CD14-positive monocyte (primary cell): ENCODE data around the gene RIMBP2. TPM values are rescaled to one million over a fixed set of nuclear protein-coding genes. Genes with fewer than 3 reads are reported as not detected.

Experiments
- DNase-seq, 3 donors: peaks; one replicate each; pipeline ENCODE4 v3.0.0-alpha.2; 2011 to 2022
- H2AFZ ChIP-seq: 2 replicates; pipeline ENCODE4 v1.6.0; 2012; ENCODE audit warnings: mild to moderate bottlenecking, low read depth, low read length, inconsistent platforms; ENCODE audit not compliant: insufficient read depth, poor library complexity, severe bottlenecking
- H3K27ac ChIP-seq, 2 donors: 1 replicate in 1 of 2; 2 replicates in 1 of 2; pipeline ENCODE4 v1.5.1; 2012 to 2013; ENCODE audit warnings: low read length in 2 of 2, control low read depth in 1 of 2, inconsistent platforms in 1 of 2, low read depth in 1 of 2, mild to moderate bottlenecking in 1 of 2
- H3K27me3 ChIP-seq, 2 donors: one replicate each; pipeline versions ENCODE4 v1.6.0 to v1.6.1; 2011 to 2013; ENCODE audit warnings: low read length in 2 of 2; ENCODE audit not compliant: control insufficient read depth in 2 of 2, insufficient read depth in 2 of 2
- H3K36me3 ChIP-seq, 2 donors: replicated peaks in 1 of 2; 1 replicate in 1 of 2; 2 replicates in 1 of 2; pipeline versions ENCODE4 v1.5.1 to v1.6.1; 2012 to 2013; ENCODE audit warnings: low read length in 2 of 2, control low read depth in 1 of 2, inconsistent platforms in 1 of 2, mild to moderate bottlenecking in 1 of 2; ENCODE audit not compliant: insufficient read depth in 2 of 2, control insufficient read depth in 1 of 2
- H3K4me1 ChIP-seq, 2 donors: 1 replicate in 1 of 2; 2 replicates in 1 of 2; pipeline versions ENCODE4 v1.5.1 to v1.6.1; 2012 to 2013; ENCODE audit warnings: low read length in 2 of 2, control low read depth in 1 of 2, inconsistent platforms in 1 of 2, mild to moderate bottlenecking in 1 of 2, moderate library complexity in 1 of 2; ENCODE audit not compliant: insufficient read depth in 2 of 2, control insufficient read depth in 1 of 2
- H3K4me2 ChIP-seq: replicated peaks from 2 replicates; pipeline ENCODE3; 2012; ENCODE audit warnings: low read length, moderate library complexity, mild to moderate bottlenecking; ENCODE audit not compliant: poor library complexity, severe bottlenecking; ENCODE audit errors: extremely low read depth
- H3K4me3 ChIP-seq, 3 experiments: fragments of 200-600 bp in 1 of 3; sonication (generic) in 1 of 3; replicated peaks in 1 of 3; 1 replicate in 2 of 3; 2 replicates in 1 of 3; pipeline ENCODE4 v1.5.1; 2011 to 2013; ENCODE audit warnings: low read length in 3 of 3, mild to moderate bottlenecking in 3 of 3, control low read depth in 2 of 3, low read depth in 2 of 3, inconsistent platforms in 1 of 3, moderate library complexity in 1 of 3
- H3K79me2 ChIP-seq: 2 replicates; pipeline ENCODE4 v1.6.0; 2012; ENCODE audit warnings: mild to moderate bottlenecking, control low read depth, inconsistent platforms, low read length, moderate library complexity; ENCODE audit not compliant: insufficient read depth
- H3K9ac ChIP-seq: 2 replicates; pipeline ENCODE4 v1.6.0; 2017; ENCODE audit warnings: low read length, mild to moderate bottlenecking; ENCODE audit not compliant: insufficient read depth, poor library complexity, severe bottlenecking
- H3K9me3 ChIP-seq, 2 donors: replicated peaks in 1 of 2; 1 replicate in 1 of 2; 2 replicates in 1 of 2; pipeline versions ENCODE4 v1.5.1 to v1.6.1; 2012 to 2013; ENCODE audit warnings: low read length in 2 of 2, control low read depth in 1 of 2; ENCODE audit not compliant: control insufficient read depth in 1 of 2, insufficient read depth in 1 of 2
- H4K20me1 ChIP-seq: 2 replicates; pipeline ENCODE4 v1.6.0; 2012; ENCODE audit warnings: mild to moderate bottlenecking, low read length, control low read depth, moderate library complexity; ENCODE audit not compliant: insufficient read depth
- H3K27ac Mint-ChIP-seq, 7 donors: one replicate each; pipeline ENCODE4 v1.8.0; 2020; ENCODE audit warnings: mild to moderate bottlenecking in 7 of 7, mixed read lengths in 7 of 7, moderate library complexity in 6 of 7, inconsistent platforms in 2 of 7
- H3K27me3 Mint-ChIP-seq, 3 donors: one replicate each; pipeline ENCODE4 v1.8.0; 2021 to 2022; ENCODE audit warnings: low read depth in 3 of 3, mild to moderate bottlenecking in 3 of 3, mixed read lengths in 3 of 3, moderate library complexity in 3 of 3, inconsistent platforms in 1 of 3
- H3K36me3 Mint-ChIP-seq, 2 donors: one replicate each; pipeline ENCODE4 v1.8.0; 2020; ENCODE audit warnings: mixed read lengths in 2 of 2, inconsistent platforms in 1 of 2, mild to moderate bottlenecking in 1 of 2
- H3K4me1 Mint-ChIP-seq: one replicate; pipeline ENCODE4 v1.8.0; 2020; ENCODE audit warnings: mild to moderate bottlenecking, mixed read lengths
- H3K4me3 Mint-ChIP-seq, 2 donors: one replicate each; pipeline ENCODE4 v1.8.0; 2020; ENCODE audit warnings: mild to moderate bottlenecking in 2 of 2, mixed read lengths in 2 of 2, moderate library complexity in 1 of 2
- H3K9me3 Mint-ChIP-seq, 7 donors: one replicate each; pipeline ENCODE4 v1.8.0; 2020 to 2022; ENCODE audit warnings: mixed read lengths in 7 of 7, mild to moderate bottlenecking in 6 of 7, moderate library complexity in 6 of 7, inconsistent platforms in 2 of 7
- CTCF ChIP-seq: fragments of 200-600 bp; IDR thresholded peaks from one replicate; pipeline ENCODE4 v1.8.0; 2022; ENCODE audit warnings: antibody characterized with exemption, mild to moderate bottlenecking
- WGBS: methylation state at CpG from one replicate; pipeline ENCODE4 v1.1.5; 2013; ENCODE audit warnings: missing lambda C conversion rate; ENCODE audit not compliant: insufficient coverage; 5-methylcytosine and 5-hydroxymethylcytosine counted together
- intact Hi-C, 2 donors: fragments of 100-400 bp; cut with micrococcal nuclease; formaldehyde crosslinking; loops; one replicate each; pipeline versions ENCODE4 v1.15.0 to v1.15.1; 2023
- polyA plus RNA-seq, 3 donors: library from polyadenylated mRNA; depleted of rRNA in 1 of 3; unstranded in 2 of 3; stranded (reverse) in 1 of 3; fragments of 300-500 nt in 2 of 3; fragments of >200 nt in 1 of 3; fragmentation: Illumina TruSeq in 2 of 3; gene quantifications; 1 replicate in 2 of 3; 2 replicates in 1 of 3; pipeline ENCODE4 v1.2.3, GENCODE V29; 2012 to 2021

The RIMBP2 gene
- polyA plus RNA-seq, 3 donors, result not detected

DNA sequence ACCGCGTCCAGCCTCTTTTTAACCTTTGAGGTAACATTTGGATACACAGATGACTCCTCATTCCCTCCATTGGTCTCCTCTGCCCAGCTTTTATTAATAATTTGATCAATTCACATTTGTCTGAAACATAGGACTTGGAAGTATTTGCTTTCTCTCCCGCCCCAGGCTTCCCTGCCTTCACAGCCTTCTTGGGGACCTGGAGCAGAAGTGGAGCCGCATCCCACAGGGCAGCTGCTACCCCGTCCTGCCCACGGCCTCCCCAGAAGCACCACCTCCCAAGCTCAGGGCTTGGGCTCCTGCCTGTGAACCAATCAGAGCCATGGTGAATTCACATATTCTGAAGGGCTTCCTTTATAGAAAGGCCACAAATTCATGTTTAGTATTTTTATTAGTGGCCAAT, 280.8 kb downstream of the RIMBP2 start:
- peaks cover 26 to 65% of the 10 kb centered on the region in 2 donors for H3K9me3 ChIP-seq
- TF ChIP-seq CTCF, result no peak

DNA sequence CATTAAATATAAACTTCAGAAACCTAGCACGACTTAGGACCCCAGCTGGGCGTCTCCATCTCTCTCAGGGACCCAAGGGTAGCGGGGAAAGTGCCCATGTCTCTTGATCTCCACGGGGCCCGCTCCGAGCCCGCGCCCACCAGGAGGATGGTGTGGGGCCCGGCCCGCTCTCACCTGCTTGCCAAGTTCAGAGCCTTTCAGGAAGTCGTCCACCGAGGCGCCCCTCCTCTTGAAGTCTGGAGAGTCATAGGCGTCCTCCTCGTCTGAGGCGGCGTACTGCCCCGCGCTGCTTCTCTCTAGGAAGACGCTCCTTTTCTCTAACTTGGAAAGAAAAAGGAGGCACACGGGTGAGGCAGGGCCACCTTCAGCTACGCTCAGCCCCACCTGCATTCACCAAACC, 281.5 kb downstream of the RIMBP2 start:
- no peak overlapping the region for H3K4me3 Mint-ChIP-seq
- 93% methylated on average over 19 of the region's 22 CpGs for WGBS
- TF ChIP-seq CTCF, result no peak

More for the DNA sequence above, 280.8 kb downstream of the RIMBP2 start:
- H3K4me3 ChIP-seq, result no peak overlapping the region
- peaks cover 0 to 2% (median 1%) of the 10 kb centered on the region in 3 donors for H3K27me3 Mint-ChIP-seq
- H4K20me1 ChIP-seq, result no peaks in the 10 kb centered on the region
- no peaks in the 10 kb centered on the region for H3K4me1 ChIP-seq
- no peaks in the 10 kb centered on the region for H3K27me3 ChIP-seq
- peak overlapping the region in 1 of 7 donors; percentile 53 for H3K27ac Mint-ChIP-seq
- no peak overlapping the region for H3K9ac ChIP-seq
- H3K36me3 Mint-ChIP-seq, result no peaks in the 10 kb centered on the region
- intact Hi-C loops, result no loop called here
- 81% methylated on average over 5 of the region's 6 CpGs for WGBS
- H3K4me2 ChIP-seq, result no peak overlapping the region
- H3K36me3 ChIP-seq, result no peaks in the 10 kb centered on the region
- H2AFZ ChIP-seq, result no peak overlapping the region
- no peak overlapping the region for H3K27ac ChIP-seq
- DNase-seq, result no peak
- no peaks in the 10 kb centered on the region for H3K79me2 ChIP-seq
- H3K4me1 Mint-ChIP-seq, result no peaks in the 10 kb centered on the region
- no peak overlapping the region for H3K4me3 Mint-ChIP-seq
- peaks cover 21 to 52% (median 28%) of the 10 kb centered on the region in 7 donors for H3K9me3 Mint-ChIP-seq

More for the DNA sequence above, 281.5 kb downstream of the RIMBP2 start:
- no peaks in the 10 kb centered on the region for H3K79me2 ChIP-seq
- no peak overlapping the region for H3K4me3 ChIP-seq
- H3K36me3 ChIP-seq, result no peaks in the 10 kb centered on the region
- H3K9ac ChIP-seq, result no peak overlapping the region
- H3K27ac ChIP-seq, result no peak overlapping the region
- H3K4me1 Mint-ChIP-seq, result no peaks in the 10 kb centered on the region
- H3K27me3 Mint-ChIP-seq, result peaks cover 0 to 2% (median 1%) of the 10 kb centered on the region in 3 donors
- H3K27ac Mint-ChIP-seq, result peak overlapping the region in 1 of 7 donors; percentile 54
- H3K27me3 ChIP-seq, result no peaks in the 10 kb centered on the region
- H2AFZ ChIP-seq, result no peak overlapping the region
- peaks cover 18 to 57% of the 10 kb centered on the region in 2 donors for H3K9me3 ChIP-seq
- H3K4me2 ChIP-seq, result no peak overlapping the region
- H3K9me3 Mint-ChIP-seq, result peaks cover 17 to 47% (median 24%) of the 10 kb centered on the region in 7 donors
- no peaks in the 10 kb centered on the region for H3K36me3 Mint-ChIP-seq
- H4K20me1 ChIP-seq, result no peaks in the 10 kb centered on the region
- no peaks in the 10 kb centered on the region for H3K4me1 ChIP-seq
- no peak for DNase-seq
- intact Hi-C loops, result no loop called here
